ENCODE measurements around the gene ILKAP. TPM values are rescaled to one million over a fixed set of nuclear protein-coding genes. Genes with fewer than 3 reads are reported as not detected.

Gene ILKAP
- total and polyA plus RNA-seq, 8 donors: 20.4 to 59.4 (median 37.8) TPM

- no peaks in the 10 kb centered on the region for H3K27me3 ChIP-seq
- peak overlapping the region in 2 of 5 donors; percentile 22 to 67 for H3K27ac ChIP-seq
- H3K9me3 ChIP-seq: no peaks in the 10 kb centered on the region
- H3K36me3 ChIP-seq: no peaks in the 10 kb centered on the region
- H3K4me3 ChIP-seq: no peak overlapping the region
- 45 to 55% (median 54%) methylated on average over 9 to 10 of the region's 10 CpGs for whole genome bisulfite sequencing, 5 donors
- intact Hi-C loops (cut with DNase I; ENCODE audit: low total_unique reads): no loop called here
- TF ChIP-seq EP300 (IDR thresholded peaks at IDR 0.05): no peak
- TF ChIP-seq POLR2AphosphoS5 (IDR thresholded peaks at IDR 0.05): peak in 1 of 3 donors; percentile 75
- H3K4me1 ChIP-seq: peaks cover 8 to 52% (median 31%) of the 10 kb centered on the region in 4 donors
- DNase-seq: peak; percentile 87 to 92
Observed at GRCh38 chr2:238141541-238142318, 61.8 kb downstream of the ILKAP start.

DNA sequence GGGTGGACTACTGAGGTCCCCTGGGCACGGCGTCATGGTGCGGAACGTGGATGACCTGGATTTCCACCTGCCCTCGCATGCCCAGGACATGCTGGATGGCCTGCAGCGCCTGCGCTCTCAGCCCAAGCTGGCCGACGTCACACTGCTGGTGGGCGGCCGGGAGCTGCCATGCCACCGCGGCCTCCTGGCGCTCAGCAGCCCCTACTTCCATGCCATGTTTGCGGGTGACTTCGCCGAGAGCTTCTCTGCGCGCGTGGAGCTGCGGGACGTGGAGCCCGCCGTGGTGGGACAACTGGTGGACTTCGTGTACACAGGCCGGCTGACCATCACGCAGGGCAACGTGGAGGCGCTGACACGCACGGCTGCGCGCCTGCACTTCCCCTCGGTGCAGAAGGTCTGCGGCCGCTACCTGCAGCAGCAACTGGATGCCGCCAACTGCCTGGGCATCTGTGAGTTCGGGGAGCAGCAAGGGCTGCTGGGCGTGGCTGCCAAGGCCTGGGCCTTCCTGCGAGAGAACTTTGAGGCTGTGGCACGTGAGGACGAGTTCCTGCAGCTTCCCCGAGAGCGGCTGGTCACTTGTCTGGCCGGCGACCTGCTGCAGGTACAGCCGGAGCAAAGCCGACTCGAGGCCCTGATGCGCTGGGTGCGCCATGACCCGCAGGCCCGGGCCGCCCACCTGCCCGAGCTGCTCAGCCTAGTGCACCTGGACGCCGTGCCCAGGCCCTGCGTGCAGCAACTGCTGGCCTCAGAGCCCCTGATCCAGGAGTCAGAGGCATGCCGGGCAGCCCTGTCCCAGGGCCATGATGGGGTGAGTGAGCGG is 62.6 kb downstream of the ILKAP start:
- peaks cover 8 to 52% (median 31%) of the 10 kb centered on the region in 4 donors for H3K4me1 ChIP-seq
- H3K27me3 ChIP-seq: no peaks in the 10 kb centered on the region
- H3K36me3 ChIP-seq: no peaks in the 10 kb centered on the region
- WGBS, 5 donors: 88 to 95% (median 92%) methylated on average over 12 to 60 of the region's 60 CpGs
- no peak for DNase-seq
- no peak overlapping the region for H3K4me3 ChIP-seq
- TF ChIP-seq POLR2A (IDR thresholded peaks at IDR 0.05): no peak
- TF ChIP-seq EP300 (IDR thresholded peaks at IDR 0.05): no peak
- TF ChIP-seq POLR2AphosphoS5 (IDR thresholded peaks at IDR 0.05): no peak
- TF ChIP-seq, protein P1, sequence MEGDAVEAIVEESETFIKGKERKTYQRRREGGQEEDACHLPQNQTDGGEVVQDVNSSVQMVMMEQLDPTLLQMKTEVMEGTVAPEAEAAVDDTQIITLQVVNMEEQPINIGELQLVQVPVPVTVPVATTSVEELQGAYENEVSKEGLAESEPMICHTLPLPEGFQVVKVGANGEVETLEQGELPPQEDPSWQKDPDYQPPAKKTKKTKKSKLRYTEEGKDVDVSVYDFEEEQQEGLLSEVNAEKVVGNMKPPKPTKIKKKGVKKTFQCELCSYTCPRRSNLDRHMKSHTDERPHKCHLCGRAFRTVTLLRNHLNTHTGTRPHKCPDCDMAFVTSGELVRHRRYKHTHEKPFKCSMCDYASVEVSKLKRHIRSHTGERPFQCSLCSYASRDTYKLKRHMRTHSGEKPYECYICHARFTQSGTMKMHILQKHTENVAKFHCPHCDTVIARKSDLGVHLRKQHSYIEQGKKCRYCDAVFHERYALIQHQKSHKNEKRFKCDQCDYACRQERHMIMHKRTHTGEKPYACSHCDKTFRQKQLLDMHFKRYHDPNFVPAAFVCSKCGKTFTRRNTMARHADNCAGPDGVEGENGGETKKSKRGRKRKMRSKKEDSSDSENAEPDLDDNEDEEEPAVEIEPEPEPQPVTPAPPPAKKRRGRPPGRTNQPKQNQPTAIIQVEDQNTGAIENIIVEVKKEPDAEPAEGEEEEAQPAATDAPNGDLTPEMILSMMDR (IDR thresholded peaks at IDR 0.05): no peak
- H3K9me3 ChIP-seq: no peaks in the 10 kb centered on the region
- intact Hi-C loops (cut with DNase I; ENCODE audit: low total_unique reads): no loop called here
- peak overlapping the region in 1 of 5 donors; percentile 67 for H3K27ac ChIP-seq

DNA sequence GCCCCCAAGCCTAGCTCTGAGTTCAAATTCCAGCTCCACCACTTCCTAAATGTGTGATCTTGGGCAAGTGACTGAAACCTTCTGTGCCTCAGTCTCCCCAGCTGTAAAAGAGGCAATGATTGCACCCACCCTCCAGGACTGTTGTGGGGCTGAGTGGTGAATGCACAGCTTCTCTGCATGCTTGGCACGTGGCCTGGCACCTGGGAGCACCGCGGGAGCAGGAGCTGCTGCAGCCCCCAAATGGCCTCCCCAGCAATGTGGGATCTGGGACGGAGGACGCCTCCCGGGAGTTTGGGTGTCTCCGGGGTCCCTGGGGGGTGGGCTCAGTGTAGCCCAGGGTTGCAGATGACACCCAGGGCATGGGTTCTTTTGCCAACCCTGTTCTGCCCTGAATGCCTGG is 63.5 kb downstream of the ILKAP start:
- H3K4me3 ChIP-seq: no peak overlapping the region

GRCh38 chr2:238139196-238140039 is 64.1 kb downstream of the ILKAP start:
- Histone ChIP-seq H3K27me3 (no peaks in the 10 kb centered on the region), H3K36me3 (no peaks in the 10 kb centered on the region), H3K9me3 (no peaks in the 10 kb centered on the region), H3K27ac (no peak overlapping the region), H3K4me3 (peak overlapping the region in 3 of 4 donors; percentile 7 to 13 (median 7)), H3K4me1 (peaks cover 8 to 52% (median 31%) of the 10 kb centered on the region in 4 donors)
- 61 to 78% (median 69%) methylated on average over 34 to 56 of the region's 56 CpGs for WGBS, 5 donors
- no peak for DNase-seq
- intact Hi-C loops (cut with DNase I; ENCODE audit: low total_unique reads): no loop called here
- TF ChIP-seq, protein P1 (IDR thresholded peaks at IDR 0.05): peak in 1 of 7 experiments; percentile 16
- TF ChIP-seq POLR2AphosphoS5 (IDR thresholded peaks at IDR 0.05): no peak
- no peak for TF ChIP-seq EP300 (IDR thresholded peaks at IDR 0.05)
- TF ChIP-seq POLR2A (IDR thresholded peaks at IDR 0.05): no peak

More for the DNA sequence above, 63.5 kb downstream of the ILKAP start:
- 92 to 100% (median 95%) methylated on average over 5 to 7 of the region's 7 CpGs for WGBS, 5 donors
- peaks cover 8 to 52% (median 31%) of the 10 kb centered on the region in 4 donors for H3K4me1 ChIP-seq
- H3K27me3 ChIP-seq: no peaks in the 10 kb centered on the region
- H3K36me3 ChIP-seq: no peaks in the 10 kb centered on the region
- intact Hi-C loops (cut with DNase I; ENCODE audit: low total_unique reads): no loop called here
- no peak for DNase-seq
- no peaks in the 10 kb centered on the region for H3K9me3 ChIP-seq
- no peak overlapping the region for H3K27ac ChIP-seq
- no peak for TF ChIP-seq EP300 (IDR thresholded peaks at IDR 0.05)
- TF ChIP-seq POLR2AphosphoS5 (IDR thresholded peaks at IDR 0.05): no peak
- TF ChIP-seq, protein P1 (IDR thresholded peaks at IDR 0.05): no peak
- no peak for TF ChIP-seq POLR2A (IDR thresholded peaks at IDR 0.05)

Data from stomach (tissue), 9 donors.